COLO829 (cell line): Measurements from ENCODE around the gene TRUB1.
A peak's percentile ranks its signal among the peaks of the same experiment; 100 is the strongest.
"Not testable (repeated sequence)": the region's sequence is repeated elsewhere in the genome, so short reads cannot be mapped to it uniquely, and the experiment has no call there.

Experiments used
- DNase-seq: peaks from one replicate; pipeline ENCODE4 v3.0.0; 2012; ENCODE audit warnings: low spot score

TRUB1 gene

GRCh38 chr10:114925587-114926586 is 12.1 kb upstream of the TRUB1 start:
- peak; percentile 13 for DNase-seq

- DNase-seq: no peak
These were observed 9.2 kb upstream of the TRUB1 start for GRCh38 chr10:114928818-114929217.

GRCh38 chr10:114930320-114930719 is 7.7 kb upstream of the TRUB1 start:
- no peak for DNase-seq

GRCh38 chr10:114931072-114931679 is 6.8 kb upstream of the TRUB1 start:
- no peak for DNase-seq

- no peak for DNase-seq
These were observed 5.8 kb upstream of the TRUB1 start for GRCh38 chr10:114932225-114932624.

- no peak for DNase-seq
These were observed 5.0 kb upstream of the TRUB1 start for GRCh38 chr10:114932945-114933344.

GRCh38 chr10:114933588-114933987 is 4.4 kb upstream of the TRUB1 start:
- no peak for DNase-seq

- not testable (repeated sequence) for DNase-seq
These were observed 4.0 kb upstream of the TRUB1 start for GRCh38 chr10:114933995-114934394.

GRCh38 chr10:114938856-114939193 is 830 bp downstream of the TRUB1 start:
- DNase-seq: no peak

GRCh38 chr10:114940735-114941134 is 2.7 kb downstream of the TRUB1 start:
- no peak for DNase-seq

GRCh38 chr10:114943000-114943399 is 5.0 kb downstream of the TRUB1 start:
- no peak for DNase-seq

- no peak for DNase-seq
These were observed 15.1 kb downstream of the TRUB1 start for GRCh38 chr10:114953047-114953446.

GRCh38 chr10:114955984-114956383 is 18.0 kb downstream of the TRUB1 start:
- no peak for DNase-seq

GRCh38 chr10:114956466-114956865 is 18.5 kb downstream of the TRUB1 start:
- DNase-seq: no peak

- no peak for DNase-seq
These were observed 19.1 kb downstream of the TRUB1 start for GRCh38 chr10:114957122-114957521.

GRCh38 chr10:114957673-114958072 is 19.7 kb downstream of the TRUB1 start:
- DNase-seq: no peak

GRCh38 chr10:114962441-114962840 is 24.4 kb downstream of the TRUB1 start:
- DNase-seq: no peak

- DNase-seq: no peak
These were observed 25.9 kb downstream of the TRUB1 start for GRCh38 chr10:114963908-114964307.

GRCh38 chr10:114967071-114967470 is 29.1 kb downstream of the TRUB1 start:
- DNase-seq: peak; percentile 13

- DNase-seq: no peak
These were observed 32.5 kb downstream of the TRUB1 start for GRCh38 chr10:114970515-114970914.

- DNase-seq: no peak
These were observed 35.3 kb downstream of the TRUB1 start for GRCh38 chr10:114973306-114973705.

- no peak for DNase-seq
These were observed 36.0 kb downstream of the TRUB1 start for GRCh38 chr10:114973997-114974396.

GRCh38 chr10:114974625-114975024 is 36.6 kb downstream of the TRUB1 start:
- no peak for DNase-seq
